ENCODE data around the gene ZNF526.
"Not testable (repeated sequence)": the region's sequence is repeated elsewhere in the genome, so short reads cannot be mapped to it uniquely, and the experiment has no call there.

ZNF526 gene

GRCh38 chr19:42261763-42262162 lies 41.7 kb downstream of the ZNF526 start:
- no peaks in the 10 kb centered on the region for H3K9me3 ChIP-seq (ENCODE audit: low read length)
- H3K4me2 ChIP-seq (ENCODE audit: low read length): no peak overlapping the region
- H3K36me3 ChIP-seq (ENCODE audit: insufficient read depth, low read length): no peaks in the 10 kb centered on the region
- no peak overlapping the region for H3K9ac ChIP-seq (ENCODE audit: low read length)
- H3K27ac ChIP-seq (ENCODE audit: low read depth, low read length, poor library complexity, severe bottlenecking): no peak overlapping the region
- H2AFZ ChIP-seq (ENCODE audit: low read length): no peak overlapping the region
- H3K4me3 ChIP-seq (ENCODE audit: low read depth, low read length, poor library complexity, severe bottlenecking): no peak overlapping the region
- H4K20me1 ChIP-seq (ENCODE audit: insufficient read depth, low read length): no peaks in the 10 kb centered on the region
- TF ChIP-seq CTCF (IDR thresholded peaks at IDR 0.05; ENCODE audit: low read length) (no peak), EZH2 (IDR thresholded peaks at IDR 0.05; ENCODE audit: borderline replicate concordance, low read length) (no peak)
- 0 out of 2 replicates have a peak, but pooled peaks cover 1% of the 10 kb centered on the region for H3F3A ChIP-seq (ENCODE audit: insufficient read depth, low read length)
- H3K9me2 ChIP-seq (ENCODE audit: low read depth, low read length): no peaks in the 10 kb centered on the region
- no peaks in the 10 kb centered on the region for H3K79me2 ChIP-seq (ENCODE audit: insufficient read depth, low read length)
- peaks cover 8% of the 10 kb centered on the region for H3K4me1 ChIP-seq (ENCODE audit: insufficient read depth, low read length, severe bottlenecking)
- H3K27me3 ChIP-seq (ENCODE audit: insufficient read depth, low read length): no peaks in the 10 kb centered on the region

DNA sequence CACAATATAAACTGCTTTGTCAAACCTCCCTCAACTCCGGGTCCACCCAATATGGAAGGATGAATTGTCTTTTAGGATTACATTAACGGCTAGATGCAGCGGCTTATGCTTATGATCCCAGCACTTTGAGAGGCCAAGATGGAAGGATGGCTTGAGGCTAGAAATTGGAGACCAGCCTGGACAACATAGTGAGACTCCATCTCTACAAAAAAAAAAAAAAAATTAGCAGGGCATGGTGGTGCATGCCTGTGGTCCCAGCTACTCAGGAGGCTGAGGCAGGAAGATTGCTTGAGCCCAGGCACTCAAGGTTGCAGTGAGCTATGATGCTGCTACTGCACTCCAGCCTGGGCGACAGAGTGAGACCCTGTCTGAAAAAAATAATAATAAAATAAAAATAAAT lies 46.0 kb downstream of the ZNF526 start:
- not testable (repeated sequence) for H3K9me3 ChIP-seq (ENCODE audit: low read length); H3K4me2 ChIP-seq (ENCODE audit: low read length); H3K27me3 ChIP-seq (ENCODE audit: insufficient read depth, low read length); H3K9me2 ChIP-seq (ENCODE audit: low read depth, low read length); H3F3A ChIP-seq (ENCODE audit: insufficient read depth, low read length); H3K27ac ChIP-seq (ENCODE audit: low read depth, low read length, poor library complexity, severe bottlenecking); H3K4me3 ChIP-seq (ENCODE audit: low read depth, low read length, poor library complexity, severe bottlenecking); H3K36me3 ChIP-seq (ENCODE audit: insufficient read depth, low read length); H3K9ac ChIP-seq (ENCODE audit: low read length); H2AFZ ChIP-seq (ENCODE audit: low read length); H4K20me1 ChIP-seq (ENCODE audit: insufficient read depth, low read length); H3K79me2 ChIP-seq (ENCODE audit: insufficient read depth, low read length)
- peaks cover 26% of the 10 kb centered on the region for H3K4me1 ChIP-seq (ENCODE audit: insufficient read depth, low read length, severe bottlenecking)

DNA sequence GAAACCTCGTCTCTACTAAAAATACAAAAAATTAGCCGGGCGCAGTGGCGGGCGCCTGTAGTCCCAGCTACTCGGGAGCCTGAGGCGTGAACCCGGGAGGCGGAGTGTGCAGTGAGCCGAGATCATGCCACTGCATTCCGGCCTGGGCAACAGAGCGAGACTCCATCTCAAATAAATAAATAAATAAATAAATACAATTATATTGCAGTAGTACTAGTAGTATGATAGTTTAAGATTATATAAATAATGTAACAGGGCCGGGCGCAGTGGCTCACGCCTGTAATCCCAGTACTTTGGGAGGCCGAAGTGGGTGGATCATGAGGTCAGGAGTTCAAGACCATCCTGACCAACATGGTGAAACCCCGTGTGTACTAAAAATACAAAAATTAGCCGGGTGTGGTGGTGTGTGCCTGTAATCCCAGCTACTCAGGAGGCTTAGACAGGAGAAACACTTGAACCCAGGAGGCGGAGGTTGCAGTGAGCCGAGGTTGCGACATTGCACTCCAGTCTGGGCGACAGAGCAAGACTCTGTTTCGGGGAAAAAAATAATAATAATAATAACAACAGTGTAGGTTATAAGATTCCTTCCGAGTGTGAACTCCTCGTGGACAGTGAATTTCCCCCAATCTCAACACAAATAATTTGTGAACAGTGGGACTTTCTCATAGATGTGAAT lies 47.0 kb downstream of the ZNF526 start:
- H3K27ac ChIP-seq (ENCODE audit: low read depth, low read length, poor library complexity, severe bottlenecking); H3K36me3 ChIP-seq (ENCODE audit: insufficient read depth, low read length); H3K4me3 ChIP-seq (ENCODE audit: low read depth, low read length, poor library complexity, severe bottlenecking); H3K9me2 ChIP-seq (ENCODE audit: low read depth, low read length); H3K27me3 ChIP-seq (ENCODE audit: insufficient read depth, low read length); H2AFZ ChIP-seq (ENCODE audit: low read length); H3F3A ChIP-seq (ENCODE audit: insufficient read depth, low read length); H4K20me1 ChIP-seq (ENCODE audit: insufficient read depth, low read length); H3K9me3 ChIP-seq (ENCODE audit: low read length); H3K79me2 ChIP-seq (ENCODE audit: insufficient read depth, low read length): not testable (repeated sequence)
- Histone ChIP-seq H3K4me2 (ENCODE audit: low read length) (peak overlapping the region; percentile 96), H3K4me1 (ENCODE audit: insufficient read depth, low read length, severe bottlenecking) (peaks cover 30% of the 10 kb centered on the region), H3K9ac (ENCODE audit: low read length) (peak overlapping the region; percentile 93)

DNA sequence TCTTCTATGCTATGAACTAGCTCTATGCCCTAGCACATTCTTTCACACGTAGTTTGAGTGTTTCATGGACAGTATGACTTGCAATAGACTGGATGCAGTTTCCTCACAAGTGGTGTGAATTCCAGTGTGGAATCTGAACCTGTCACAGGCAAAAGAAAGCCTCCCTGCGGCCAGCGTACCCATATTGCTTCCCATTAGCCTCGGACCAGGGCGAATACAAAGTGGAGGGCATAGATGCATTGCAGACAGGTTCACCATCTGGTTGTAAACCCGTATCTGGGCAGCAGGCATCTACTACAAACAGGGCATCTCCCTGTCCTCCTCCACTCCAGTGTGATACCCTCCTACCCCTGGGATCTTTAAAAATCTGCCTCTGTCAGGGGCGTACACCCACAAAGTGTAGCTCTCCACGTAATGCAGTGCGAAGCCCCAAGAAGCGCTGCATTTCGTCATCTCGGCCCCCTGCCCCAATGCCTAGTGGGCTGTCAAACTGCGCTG lies 47.6 kb downstream of the ZNF526 start:
- H4K20me1 ChIP-seq (ENCODE audit: insufficient read depth, low read length): no peaks in the 10 kb centered on the region
- H3K9me3 ChIP-seq (ENCODE audit: low read length): no peaks in the 10 kb centered on the region
- no peaks in the 10 kb centered on the region for H3K36me3 ChIP-seq (ENCODE audit: insufficient read depth, low read length)
- H3K79me2 ChIP-seq (ENCODE audit: insufficient read depth, low read length): no peaks in the 10 kb centered on the region
- H3K9ac ChIP-seq (ENCODE audit: low read length): peak overlapping the region; percentile 93
- peak overlapping the region; percentile 81 for H3K4me3 ChIP-seq (ENCODE audit: low read depth, low read length, poor library complexity, severe bottlenecking)
- H3K27ac ChIP-seq (ENCODE audit: low read depth, low read length, poor library complexity, severe bottlenecking): no peak overlapping the region
- peak overlapping the region; percentile 96 for H3K4me2 ChIP-seq (ENCODE audit: low read length)
- no peaks in the 10 kb centered on the region for H3K27me3 ChIP-seq (ENCODE audit: insufficient read depth, low read length)
- 0 out of 2 replicates have a peak overlapping the region, but pooled peaks have one; percentile 68 for H2AFZ ChIP-seq (ENCODE audit: low read length)
- TF ChIP-seq CTCF (IDR thresholded peaks at IDR 0.05; ENCODE audit: low read length) (no peak), EZH2 (IDR thresholded peaks at IDR 0.05; ENCODE audit: borderline replicate concordance, low read length) (no peak)
- no peaks in the 10 kb centered on the region for H3K9me2 ChIP-seq (ENCODE audit: low read depth, low read length)
- no peaks in the 10 kb centered on the region for H3F3A ChIP-seq (ENCODE audit: insufficient read depth, low read length)
- H3K4me1 ChIP-seq (ENCODE audit: insufficient read depth, low read length, severe bottlenecking): peaks cover 30% of the 10 kb centered on the region
